GM19193 (cell line): ENCODE results near the gene TBX2.

ENCODE experiments used
- POLR2A ChIP-seq: IDR thresholded peaks from 4 replicates; pipeline ENCODE4 v1.6.1; 2011; ENCODE audit not compliant: insufficient read depth, insufficient read length; ENCODE audit errors: extremely low read depth

Gene TBX2

GRCh38 chr17:61399131-61400065, at the start of gene TBX2:
TBX2 (plus strand) TSS chr17:61399843; CDS start chr17:61400177, 334 bp downstream.
- no peak for TF ChIP-seq POLR2A

GRCh38 chr17:61351745-61352407, 47.8 kb upstream of the TBX2 start:
- TF ChIP-seq POLR2A, result no peak

- TF ChIP-seq POLR2A, result no peak
Observed at GRCh38 chr17:61352408-61352770, 47.3 kb upstream of the TBX2 start.

- no peak for TF ChIP-seq POLR2A
Observed at GRCh38 chr17:61352781-61353491, 46.7 kb upstream of the TBX2 start.

GRCh38 chr17:61353615-61354014, 46.0 kb upstream of the TBX2 start:
- no peak for TF ChIP-seq POLR2A

GRCh38 chr17:61354895-61355874, 44.5 kb upstream of the TBX2 start:
- TF ChIP-seq POLR2A, result no peak

- no peak for TF ChIP-seq POLR2A
Observed at GRCh38 chr17:61360318-61360943, 39.2 kb upstream of the TBX2 start.

GRCh38 chr17:61361084-61361483, 38.6 kb upstream of the TBX2 start:
- no peak for TF ChIP-seq POLR2A

GRCh38 chr17:61362396-61362795, 37.2 kb upstream of the TBX2 start:
- no peak for TF ChIP-seq POLR2A

GRCh38 chr17:61362852-61363600, 36.6 kb upstream of the TBX2 start:
- TF ChIP-seq POLR2A, result no peak

- no peak for TF ChIP-seq POLR2A
Observed at GRCh38 chr17:61363601-61364462, 35.8 kb upstream of the TBX2 start.

GRCh38 chr17:61364463-61364846, 35.2 kb upstream of the TBX2 start:
- TF ChIP-seq POLR2A, result no peak
